Measurements from ENCODE around the gene MCU. TPM values are rescaled to one million over a fixed set of nuclear protein-coding genes. Genes with fewer than 3 reads are reported as not detected.

Gene MCU
- total and polyA plus RNA-seq, 10 of the 15 experiments (the other 5 are each of a cell fraction or from before 2014, with no cell fraction given) = 5.1 to 49.1 (median 17.9) TPM

- no peak overlapping the region for H3K27ac ChIP-seq (ENCODE audit: control insufficient read depth, insufficient read depth)
- ATAC-seq (no peak), DNase-seq (ENCODE audit: low read depth, low spot score) (no peak), FAIRE-seq (no peak)
- WGBS (ENCODE audit: insufficient coverage, insufficient replicate concordance, low lambda C conversion rate, missing lambda C conversion rate) = 73% methylated on average over 4 of the region's 4 CpGs
- BruUV-seq (replicated peaks) = no TSS peak
- no peaks in the 10 kb centered on the region for H4K20me1 ChIP-seq (ENCODE audit: control insufficient read depth, insufficient read depth)
- ChIA-PET RAD21 (ENCODE audit: unreplicated experiment) (no interaction called here), CTCF (no interaction called here), SMC1A (ENCODE audit: uncharacterized antibody, unreplicated experiment) (interaction anchor here (1.8 kb wide), 1 partner anchor 24 kb away, joined by 4 read pairs; no protein-coding TSS in a partner anchor), POLR2A (no interaction called here)
- H3K9ac ChIP-seq (ENCODE audit: control insufficient read depth, insufficient read depth, low read length) = no peak overlapping the region
- H3K4me3 ChIP-seq = no peak overlapping the region
- H3K36me3 ChIP-seq (ENCODE audit: control insufficient read depth in 2 of 2, insufficient read depth in 2 of 2, low read length in 1 of 2) = no peaks in the 10 kb centered on the region
- H3K79me2 ChIP-seq (ENCODE audit: control insufficient read depth, insufficient read depth, low read length) = no peaks in the 10 kb centered on the region
- TF ChIP-seq CBFB (IDR thresholded peaks at IDR 0.05; ENCODE audit: low read depth) = no peak
- no peak for TF ChIP-seq CHD4 (IDR thresholded peaks at IDR 0.05)
- intact Hi-C loops (cut with micrococcal nuclease; ENCODE audit: unreplicated experiment) = no loop called here
- H3K27me3 ChIP-seq (replicated peaks in 1 of 2; ENCODE audit: control insufficient read depth in 2 of 2, insufficient read depth in 2 of 2, low read length in 1 of 2) = no peaks in the 10 kb centered on the region
- in situ Hi-C loops (cut with MboI) = no loop called here
- H3K4me2 ChIP-seq (ENCODE audit: control insufficient read depth, insufficient read depth) = no peak overlapping the region
- H2AFZ ChIP-seq (ENCODE audit: control insufficient read depth, low read depth, low read length) = no peak overlapping the region
- H3K4me1 ChIP-seq (ENCODE audit: control insufficient read depth, insufficient read depth, low read length) = no peaks in the 10 kb centered on the region
- H3K9me3 ChIP-seq (replicated peaks; ENCODE audit: control insufficient read depth, insufficient read depth, low read length) = no peaks in the 10 kb centered on the region
Observed at GRCh38 chr10:72665925-72666324, 26.0 kb upstream of the MCU start.

DNA sequence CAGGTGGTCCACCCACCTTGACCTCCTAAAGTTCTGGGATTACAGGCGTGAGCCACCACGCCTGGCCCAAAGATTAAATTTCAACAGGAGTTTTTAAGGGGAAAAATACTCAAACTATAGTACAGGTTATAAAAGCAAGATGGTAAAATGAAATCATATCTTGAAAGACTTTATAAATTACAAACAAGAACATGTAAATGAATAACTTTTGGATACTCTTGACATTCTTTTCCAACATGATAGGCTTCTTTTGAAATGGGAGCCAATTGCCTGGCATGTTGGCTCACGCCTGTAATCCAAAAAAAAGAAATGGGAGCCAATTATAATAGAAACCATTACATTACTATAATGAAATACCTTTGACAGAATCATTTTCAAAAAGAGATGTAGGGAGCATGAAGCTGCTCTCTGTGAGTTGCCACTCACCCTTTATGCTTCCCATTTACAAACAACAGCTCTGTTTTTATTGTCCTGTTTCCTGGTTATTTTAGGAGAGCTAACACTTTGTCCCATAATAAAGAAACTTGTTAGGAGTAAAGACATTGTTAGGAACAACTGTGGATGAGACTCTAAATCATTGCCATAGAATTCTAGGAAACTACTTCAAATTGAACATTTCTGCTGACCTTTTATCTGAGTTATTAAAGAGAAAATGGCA is 24.6 kb upstream of the MCU start:
- in situ Hi-C loops (cut with MboI) = no loop called here
- 48% methylated on average over 3 of the region's 3 CpGs for whole genome bisulfite sequencing (ENCODE audit: insufficient coverage, insufficient replicate concordance, low lambda C conversion rate, missing lambda C conversion rate)
- CTCF ChIA-PET = interaction anchor here (0.7 kb wide), 1 partner anchor 758 kb away, joined by 3 read pairs; no protein-coding TSS in a partner anchor
- Histone ChIP-seq H3K9ac (ENCODE audit: control insufficient read depth, insufficient read depth, low read length) (no peak overlapping the region), H3K4me2 (ENCODE audit: control insufficient read depth, insufficient read depth) (no peak overlapping the region), H4K20me1 (ENCODE audit: control insufficient read depth, insufficient read depth) (no peaks in the 10 kb centered on the region), H2AFZ (ENCODE audit: control insufficient read depth, low read depth, low read length) (no peak overlapping the region), H3K4me1 (ENCODE audit: control insufficient read depth, insufficient read depth, low read length) (no peaks in the 10 kb centered on the region), H3K4me3 (no peak overlapping the region), H3K9me3 (replicated peaks; ENCODE audit: control insufficient read depth, insufficient read depth, low read length) (no peaks in the 10 kb centered on the region), H3K27ac (ENCODE audit: control insufficient read depth, insufficient read depth) (no peak overlapping the region), H3K27me3 (replicated peaks in 1 of 2; ENCODE audit: control insufficient read depth in 2 of 2, insufficient read depth in 2 of 2, low read length in 1 of 2) (no peaks in the 10 kb centered on the region), H3K79me2 (ENCODE audit: control insufficient read depth, insufficient read depth, low read length) (no peaks in the 10 kb centered on the region), H3K36me3 (ENCODE audit: control insufficient read depth in 2 of 2, insufficient read depth in 2 of 2, low read length in 1 of 2) (no peaks in the 10 kb centered on the region)
- no peak for TF ChIP-seq ZNF622 (IDR thresholded peaks at IDR 0.05)
- POLR2A ChIA-PET = interaction anchor here (0.6 kb wide), 1 partner anchor 475 kb away, joined by 3 read pairs; no protein-coding TSS in a partner anchor
- SMC1A ChIA-PET (ENCODE audit: uncharacterized antibody, unreplicated experiment) = interaction anchor here (1.7 kb wide), 1 partner anchor 9 kb away, joined by 5 read pairs; no protein-coding TSS in a partner anchor
- no TSS peak for BruUV-seq (replicated peaks)
- FAIRE-seq (no peak), DNase-seq (ENCODE audit: low read depth, low spot score) (no peak), ATAC-seq (no peak)
- intact Hi-C loops (cut with micrococcal nuclease; ENCODE audit: unreplicated experiment) = no loop called here
- RAD21 ChIA-PET (ENCODE audit: unreplicated experiment) = no interaction called here

Measured in GM12878 (cell line).